Measurements from ENCODE around the gene NAV3. TPM values are rescaled to one million over a fixed set of nuclear protein-coding genes. Genes with fewer than 3 reads are reported as not detected.

NAV3 gene
- total and polyA plus RNA-seq, 2 of the 4 experiments (the other 2 are of a cell fraction): 25.5 to 106 TPM

GRCh38 chr12:78060186-78060585, 229.5 kb downstream of the NAV3 start:
- dilution Hi-C loops (cut with HindIII; ENCODE audit: low sequenced_read_pairs, unreplicated experiment) (no loop called here), in situ Hi-C loops (cut with MboI; ENCODE audit: low sequenced_read_pairs) (no loop called here), intact Hi-C loops (cut with micrococcal nuclease) (no loop called here)
- no CpG with 5 or more reads among the region's 1 CpG for WGBS, 2 experiments (ENCODE audit: extremely low coverage in 2 of 2, insufficient read length in 1 of 2)
- Histone ChIP-seq H2BK15ac (ENCODE audit: low read depth, low read length) (no peak overlapping the region), H3K79me1 (ENCODE audit: low read depth in 1 of 2, low read length in 2 of 2) (peaks cover 26 to 44% of the 10 kb centered on the region in 2 experiments), H3K9me3 (ENCODE audit: control insufficient read depth, insufficient read depth, low read length) (no peaks in the 10 kb centered on the region), H3K18ac (ENCODE audit: low read depth, low read length) (no peak overlapping the region), H3K27ac (ENCODE audit: insufficient read depth, low read length) (no peak overlapping the region), H3K4me2 (ENCODE audit: low read depth, low read length) (no peak overlapping the region), H3K56ac (ENCODE audit: extremely low read depth, insufficient read depth, low read length) (no peak overlapping the region), H2AK9ac (replicated peaks; ENCODE audit: low read depth, low read length, poor library complexity) (no peak overlapping the region), H3K36me3 (ENCODE audit: control insufficient read depth, insufficient read depth, low read length) (peaks cover 3% of the 10 kb centered on the region), H2AK5ac (ENCODE audit: low read depth, low read length) (0 out of 2 replicates have a peak overlapping the region, but pooled peaks have one; percentile 27), H3K4ac (ENCODE audit: low read depth, low read length) (no peak overlapping the region), H4K8ac (ENCODE audit: low read depth in 2 of 2, low read length in 2 of 2) (no peak overlapping the region), H3K4me1 (ENCODE audit: control insufficient read depth, insufficient read depth, low read length) (peaks cover 5% of the 10 kb centered on the region; the same call in 1 of the 2 replicates), H4K91ac (ENCODE audit: insufficient read depth, low read depth, low read length) (no peak overlapping the region), H3K9me1 (ENCODE audit: insufficient read depth, low read length) (peaks cover 5% of the 10 kb centered on the region), H3K4me3 (ENCODE audit: insufficient read depth, low read depth, low read length) (no peak overlapping the region), H4K5ac (ENCODE audit: low read depth, low read length) (no peak overlapping the region), H3K23ac (ENCODE audit: low read depth, low read length) (no peak overlapping the region), H2BK20ac (ENCODE audit: low read depth, low read length) (no peak overlapping the region), H2AFZ (replicated peaks; ENCODE audit: low read length, poor library complexity) (no peak overlapping the region), H2BK5ac (ENCODE audit: low read depth, low read length, poor library complexity, severe bottlenecking) (peak overlapping the region; percentile 69), H3K9ac (ENCODE audit: low read depth, low read length) (no peak overlapping the region), H4K20me1 (ENCODE audit: insufficient read depth, low read length) (peaks cover 14% of the 10 kb centered on the region), H3K27me3 (ENCODE audit: control insufficient read depth, insufficient read depth, low read length) (no peaks in the 10 kb centered on the region), H2BK120ac (ENCODE audit: low read depth, low read length) (no peak overlapping the region), H3K14ac (replicated peaks; ENCODE audit: low read depth, low read length) (no peak overlapping the region)
- ChIA-PET POLR2A (ENCODE audit: unreplicated experiment) (no interaction called here), CTCF (no interaction called here)
- DNase-seq: peak; percentile 88
- peak; percentile 62; the same call in 1 of the 2 replicates for TF ChIP-seq FOS (IDR thresholded peaks at IDR 0.05; ENCODE audit: low read depth, low read length)
- TF ChIP-seq RFX5 (IDR thresholded peaks at IDR 0.05; ENCODE audit: low read depth, low read length): no peak
- 0 out of 2 replicates have a peak, but pooled peaks have one; percentile 26 for TF ChIP-seq BHLHE40 (IDR thresholded peaks at IDR 0.05; ENCODE audit: low read depth, low read length)
- ATAC-seq (ENCODE audit: low read depth): peak; percentile 84
- BruUV-seq (replicated peaks): no TSS peak

All from IMR-90 (cell line).